Measurements from ENCODE around the gene GLE1.

The GLE1 gene, protein sequence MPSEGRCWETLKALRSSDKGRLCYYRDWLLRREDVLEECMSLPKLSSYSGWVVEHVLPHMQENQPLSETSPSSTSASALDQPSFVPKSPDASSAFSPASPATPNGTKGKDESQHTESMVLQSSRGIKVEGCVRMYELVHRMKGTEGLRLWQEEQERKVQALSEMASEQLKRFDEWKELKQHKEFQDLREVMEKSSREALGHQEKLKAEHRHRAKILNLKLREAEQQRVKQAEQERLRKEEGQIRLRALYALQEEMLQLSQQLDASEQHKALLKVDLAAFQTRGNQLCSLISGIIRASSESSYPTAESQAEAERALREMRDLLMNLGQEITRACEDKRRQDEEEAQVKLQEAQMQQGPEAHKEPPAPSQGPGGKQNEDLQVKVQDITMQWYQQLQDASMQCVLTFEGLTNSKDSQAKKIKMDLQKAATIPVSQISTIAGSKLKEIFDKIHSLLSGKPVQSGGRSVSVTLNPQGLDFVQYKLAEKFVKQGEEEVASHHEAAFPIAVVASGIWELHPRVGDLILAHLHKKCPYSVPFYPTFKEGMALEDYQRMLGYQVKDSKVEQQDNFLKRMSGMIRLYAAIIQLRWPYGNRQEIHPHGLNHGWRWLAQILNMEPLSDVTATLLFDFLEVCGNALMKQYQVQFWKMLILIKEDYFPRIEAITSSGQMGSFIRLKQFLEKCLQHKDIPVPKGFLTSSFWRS

DNA sequence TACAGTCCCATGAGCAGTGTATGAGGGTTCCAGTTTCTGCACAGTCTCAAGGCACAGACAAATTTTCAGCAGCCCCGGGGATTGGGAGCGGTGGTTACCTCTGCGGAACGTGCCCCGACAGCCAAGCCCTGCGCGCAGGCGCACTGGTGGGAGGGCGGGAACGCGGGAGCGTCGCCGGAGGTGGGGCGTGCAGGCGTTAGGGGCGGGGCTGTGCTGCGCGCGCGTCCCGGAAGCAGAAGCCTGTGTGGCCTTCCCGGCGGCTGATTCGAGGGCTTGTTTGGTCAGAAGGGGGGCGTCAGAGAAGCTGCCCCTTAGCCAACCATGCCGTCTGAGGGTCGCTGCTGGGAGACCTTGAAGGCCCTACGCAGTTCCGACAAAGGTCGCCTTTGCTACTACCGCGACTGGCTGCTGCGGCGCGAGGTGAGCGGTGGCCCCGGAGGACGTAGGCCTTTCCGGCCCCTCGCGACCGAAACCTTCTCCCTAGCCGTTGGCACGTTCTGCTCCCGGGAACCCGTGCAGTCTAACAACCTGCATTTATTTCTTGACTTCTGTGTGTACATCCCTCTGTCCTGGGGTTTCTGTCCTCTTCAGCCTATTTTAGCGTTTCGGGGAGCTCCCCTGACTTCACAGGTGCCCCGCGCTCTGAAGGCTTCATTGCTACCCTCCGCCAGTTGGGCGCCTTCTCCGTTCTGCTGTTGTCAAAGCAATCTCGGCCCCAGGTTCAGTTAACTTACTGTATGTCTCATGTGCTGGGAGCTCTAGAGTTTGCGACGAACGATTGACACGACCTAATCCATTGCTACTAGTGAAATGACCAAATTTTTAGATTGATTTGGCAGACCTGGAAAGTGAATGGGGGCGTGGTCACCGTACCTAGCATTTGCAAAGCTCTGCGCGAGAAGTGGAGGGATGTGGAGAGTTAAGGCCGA is at the start of gene GLE1:
Gene GLE1 (plus strand): TSS at position 235 of the 929 bp plus-strand sequence. CDS start 87 bp downstream, at position 322.
- Histone ChIP-seq H3K27ac (ENCODE audit: low read depth, low read length) (peak within 1 kb of the TSS; percentile 73), H3K27me3 (ENCODE audit: control insufficient read depth, insufficient read depth, low read length) (no peaks in the 10 kb centered on the region), H3K9ac (ENCODE audit: low read depth, low read length) (peak within 1 kb of the TSS; percentile 46), H3K36me3 (ENCODE audit: control insufficient read depth, insufficient read depth, low read length) (peaks cover 8% of the 10 kb centered on the region; the same call in 1 of the 2 replicates), H3K4me3 (ENCODE audit: low read depth, low read length) (peak within 1 kb of the TSS; percentile 82), H3K4me1 (ENCODE audit: control insufficient read depth, insufficient read depth, low read length) (peaks cover 7% of the 10 kb centered on the region; the same call in 1 of the 2 replicates), H3K9me3 (ENCODE audit: control insufficient read depth, insufficient read depth, low read length) (no peaks in the 10 kb centered on the region)

GRCh38 chr9:128454991-128455390 is 49.5 kb upstream of the GLE1 start:
- H3K4me3 ChIP-seq (ENCODE audit: low read depth, low read length), result no peak overlapping the region
- peaks cover 61% of the 10 kb centered on the region for H3K27me3 ChIP-seq (ENCODE audit: control insufficient read depth, insufficient read depth, low read length)
- H3K4me1 ChIP-seq (ENCODE audit: control insufficient read depth, insufficient read depth, low read length), result peaks cover 8% of the 10 kb centered on the region; the same call in 1 of the 2 replicates
- no peak overlapping the region for H3K9ac ChIP-seq (ENCODE audit: low read depth, low read length)
- H3K27ac ChIP-seq (ENCODE audit: low read depth, low read length), result no peak overlapping the region
- H3K9me3 ChIP-seq (ENCODE audit: control insufficient read depth, insufficient read depth, low read length), result no peaks in the 10 kb centered on the region
- peaks cover under 1% of the 10 kb centered on the region; the same call in 1 of the 2 replicates for H3K36me3 ChIP-seq (ENCODE audit: control insufficient read depth, insufficient read depth, low read length)

DNA sequence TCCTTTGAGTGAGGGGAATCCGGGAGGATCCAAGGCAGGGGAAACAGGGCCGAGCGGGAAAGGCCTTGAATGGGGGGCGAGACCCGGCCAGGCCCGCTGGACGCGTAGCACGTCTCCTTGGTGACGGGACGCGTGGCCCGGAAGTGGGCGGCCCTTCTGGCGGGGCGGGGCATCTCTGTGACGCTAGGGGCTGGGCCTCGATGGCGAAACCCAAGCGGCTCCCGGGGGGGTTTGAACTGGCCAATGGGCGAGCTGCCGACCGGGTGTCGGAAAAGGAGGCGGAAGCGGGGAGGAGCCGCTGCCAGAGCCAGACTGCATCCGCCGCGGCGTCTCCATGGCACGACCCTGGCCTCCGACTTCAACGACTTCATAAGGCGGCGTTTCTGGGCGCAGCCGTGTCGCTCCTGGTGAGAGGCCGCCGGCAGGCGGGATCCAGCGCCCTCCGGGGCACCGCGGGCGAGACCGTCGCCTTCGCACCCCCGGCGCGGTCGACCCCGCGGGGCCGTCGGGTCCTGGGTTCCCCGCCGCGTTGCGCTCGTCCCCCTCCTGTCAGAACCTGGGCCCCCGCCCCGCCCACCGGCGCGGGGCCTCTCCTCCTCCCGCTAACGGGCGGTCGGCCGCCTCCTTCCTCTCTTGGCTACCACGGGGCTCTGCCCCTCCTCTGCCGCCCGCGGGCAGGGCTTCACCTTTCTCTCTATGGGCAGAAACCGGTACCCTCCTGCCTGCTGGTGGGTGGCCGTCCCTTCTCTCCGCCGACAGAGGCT is 48.5 kb upstream of the GLE1 start, which contains the start of gene ODF2:
Gene ODF2 (plus strand): TSS at position 158 of the 764 bp plus-strand sequence. CDS start 86 bp downstream, at position 244.
- peaks cover 71% of the 10 kb centered on the region for H3K27me3 ChIP-seq (ENCODE audit: control insufficient read depth, insufficient read depth, low read length)

GRCh38 chr9:128456613-128457061 is 47.9 kb upstream of the GLE1 start:
- no peak overlapping the region for H3K9ac ChIP-seq (ENCODE audit: low read depth, low read length)

More for the DNA sequence above, 48.5 kb upstream of the GLE1 start, which contains the start of gene ODF2:
- H3K4me3 ChIP-seq (ENCODE audit: low read depth, low read length), result peak within 1 kb of the TSS; percentile 82
- H3K9me3 ChIP-seq (ENCODE audit: control insufficient read depth, insufficient read depth, low read length), result no peaks in the 10 kb centered on the region
- peak within 1 kb of the TSS; percentile 66 for H3K27ac ChIP-seq (ENCODE audit: low read depth, low read length)
- peaks cover 8% of the 10 kb centered on the region; the same call in 1 of the 2 replicates for H3K4me1 ChIP-seq (ENCODE audit: control insufficient read depth, insufficient read depth, low read length)
- H3K36me3 ChIP-seq (ENCODE audit: control insufficient read depth, insufficient read depth, low read length), result peaks cover 8% of the 10 kb centered on the region; the same call in 1 of the 2 replicates
- no peak within 1 kb of the TSS for H3K9ac ChIP-seq (ENCODE audit: low read depth, low read length)

DNA sequence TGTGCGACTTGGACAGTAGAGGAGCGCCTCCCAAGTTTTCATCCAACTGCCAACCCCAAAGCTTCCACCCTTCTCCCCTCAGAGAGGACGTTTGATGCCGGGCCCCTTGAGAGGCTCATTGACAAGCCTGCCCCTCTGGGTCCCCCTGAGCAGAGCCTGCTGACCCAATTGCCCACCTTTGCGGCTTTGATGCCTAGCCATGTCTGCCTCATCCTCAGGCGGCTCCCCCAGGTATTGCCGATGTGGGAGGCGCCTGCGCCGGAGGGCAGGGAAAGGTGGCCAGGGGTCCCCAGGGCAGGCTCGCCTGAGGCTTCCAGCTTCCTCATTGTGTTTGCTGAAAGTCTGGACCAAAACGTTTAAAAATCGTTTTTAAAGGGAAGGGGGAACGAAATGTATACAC is 47.3 kb upstream of the GLE1 start:
- Histone ChIP-seq H3K9me3 (ENCODE audit: control insufficient read depth, insufficient read depth, low read length) (no peaks in the 10 kb centered on the region), H3K4me1 (ENCODE audit: control insufficient read depth, insufficient read depth, low read length) (peaks cover 8% of the 10 kb centered on the region; the same call in 1 of the 2 replicates), H3K27ac (ENCODE audit: low read depth, low read length) (peak overlapping the region; percentile 28), H3K9ac (ENCODE audit: low read depth, low read length) (no peak overlapping the region), H3K36me3 (ENCODE audit: control insufficient read depth, insufficient read depth, low read length) (peaks cover 8% of the 10 kb centered on the region; the same call in 1 of the 2 replicates), H3K4me3 (ENCODE audit: low read depth, low read length) (peak overlapping the region; percentile 82), H3K27me3 (ENCODE audit: control insufficient read depth, insufficient read depth, low read length) (peaks cover 70% of the 10 kb centered on the region)

More at GRCh38 chr9:128456613-128457061, 47.9 kb upstream of the GLE1 start:
- peaks cover 8% of the 10 kb centered on the region; the same call in 1 of the 2 replicates for H3K4me1 ChIP-seq (ENCODE audit: control insufficient read depth, insufficient read depth, low read length)
- peaks cover 74% of the 10 kb centered on the region for H3K27me3 ChIP-seq (ENCODE audit: control insufficient read depth, insufficient read depth, low read length)
- no peaks in the 10 kb centered on the region for H3K9me3 ChIP-seq (ENCODE audit: control insufficient read depth, insufficient read depth, low read length)
- no peak overlapping the region for H3K27ac ChIP-seq (ENCODE audit: low read depth, low read length)
- H3K36me3 ChIP-seq (ENCODE audit: control insufficient read depth, insufficient read depth, low read length), result peaks cover 8% of the 10 kb centered on the region; the same call in 1 of the 2 replicates
- peak overlapping the region; percentile 82 for H3K4me3 ChIP-seq (ENCODE audit: low read depth, low read length)

DNA sequence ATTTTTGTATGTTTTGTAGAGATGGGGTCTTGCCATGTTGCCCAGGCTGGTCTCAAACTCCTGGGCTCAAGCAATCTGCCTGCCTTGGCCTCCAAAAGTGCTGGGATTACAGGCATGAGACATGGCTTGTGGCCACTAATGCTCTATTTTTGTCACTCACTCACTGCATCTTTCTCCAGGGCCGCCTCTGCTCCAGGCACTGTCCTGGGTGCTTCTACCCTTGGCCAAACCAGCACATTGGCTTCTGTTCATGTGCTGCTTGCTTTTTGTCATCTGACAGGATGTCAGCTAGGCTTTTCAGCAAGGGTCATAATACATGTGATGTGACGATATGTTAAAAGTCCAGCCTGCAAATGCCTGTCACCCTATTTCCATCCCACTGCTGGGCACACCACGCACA is 45.5 kb upstream of the GLE1 start:
- Histone ChIP-seq H3K9me3 (ENCODE audit: control insufficient read depth, insufficient read depth, low read length) (no peaks in the 10 kb centered on the region), H3K9ac (ENCODE audit: low read depth, low read length) (no peak overlapping the region), H3K27me3 (ENCODE audit: control insufficient read depth, insufficient read depth, low read length) (peaks cover 62% of the 10 kb centered on the region), H3K27ac (ENCODE audit: low read depth, low read length) (no peak overlapping the region), H3K4me1 (ENCODE audit: control insufficient read depth, insufficient read depth, low read length) (peaks cover 8% of the 10 kb centered on the region; the same call in 1 of the 2 replicates), H3K36me3 (ENCODE audit: control insufficient read depth, insufficient read depth, low read length) (peaks cover 12% of the 10 kb centered on the region; the same call in 1 of the 2 replicates), H3K4me3 (ENCODE audit: low read depth, low read length) (no peak overlapping the region)

GRCh38 chr9:128469070-128469469 is 35.4 kb upstream of the GLE1 start:
- H3K27me3 ChIP-seq (ENCODE audit: control insufficient read depth, insufficient read depth, low read length), result no peaks in the 10 kb centered on the region
- H3K36me3 ChIP-seq (ENCODE audit: control insufficient read depth, insufficient read depth, low read length), result peaks cover 7% of the 10 kb centered on the region; the same call in 1 of the 2 replicates
- H3K9ac ChIP-seq (ENCODE audit: low read depth, low read length), result no peak overlapping the region
- H3K4me3 ChIP-seq (ENCODE audit: low read depth, low read length), result no peak overlapping the region
- no peak overlapping the region for H3K27ac ChIP-seq (ENCODE audit: low read depth, low read length)
- H3K4me1 ChIP-seq (ENCODE audit: control insufficient read depth, insufficient read depth, low read length), result no peaks in the 10 kb centered on the region
- no peaks in the 10 kb centered on the region for H3K9me3 ChIP-seq (ENCODE audit: control insufficient read depth, insufficient read depth, low read length)

DNA sequence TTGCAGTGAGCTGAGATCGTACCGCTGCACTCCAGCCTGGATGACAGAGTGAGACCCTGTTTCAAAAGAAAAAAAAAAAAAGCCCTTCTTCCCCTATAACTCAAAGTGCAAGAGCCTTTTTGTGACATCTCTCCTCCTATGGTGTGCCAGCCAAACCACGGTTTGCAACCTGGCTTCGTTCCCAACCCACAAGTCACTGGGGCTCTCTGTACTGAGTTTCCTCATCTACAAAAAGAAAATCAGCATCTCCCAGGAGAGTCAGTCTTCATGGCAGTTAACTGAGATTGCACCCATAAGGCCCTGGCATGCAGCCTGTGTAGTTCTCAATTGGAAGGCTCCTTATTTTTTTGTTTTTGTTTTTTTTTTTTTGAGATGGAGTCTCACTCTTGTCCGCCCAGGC is 34.0 kb upstream of the GLE1 start:
- Histone ChIP-seq H3K4me1 (ENCODE audit: control insufficient read depth, insufficient read depth, low read length) (no peaks in the 10 kb centered on the region), H3K9ac (ENCODE audit: low read depth, low read length) (no peak overlapping the region), H3K4me3 (ENCODE audit: low read depth, low read length) (no peak overlapping the region), H3K27ac (ENCODE audit: low read depth, low read length) (no peak overlapping the region), H3K36me3 (ENCODE audit: control insufficient read depth, insufficient read depth, low read length) (0 out of 2 replicates have a peak, but pooled peaks cover 7% of the 10 kb centered on the region), H3K9me3 (ENCODE audit: control insufficient read depth, insufficient read depth, low read length) (no peaks in the 10 kb centered on the region), H3K27me3 (ENCODE audit: control insufficient read depth, insufficient read depth, low read length) (no peaks in the 10 kb centered on the region)

DNA sequence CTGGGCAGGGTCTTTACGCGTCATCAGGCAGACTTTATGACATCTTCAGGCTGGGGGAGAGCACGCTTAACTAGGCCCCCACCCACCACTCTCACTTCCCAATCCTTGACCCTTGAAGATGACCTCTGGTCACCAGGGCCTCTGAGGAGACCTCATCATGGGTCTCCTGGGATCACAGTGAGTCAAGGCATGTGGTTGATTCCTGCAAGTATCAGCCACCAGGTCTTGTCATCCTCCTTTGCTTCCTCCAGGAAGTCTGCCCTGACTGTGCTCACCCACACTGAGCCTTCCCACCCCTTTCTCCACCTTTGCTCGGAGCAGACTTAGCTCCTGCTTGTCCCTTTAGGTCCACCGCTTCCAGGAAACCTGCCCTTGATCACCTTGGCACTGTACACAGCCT is 31.4 kb upstream of the GLE1 start:
- Histone ChIP-seq H3K4me1 (ENCODE audit: control insufficient read depth, insufficient read depth, low read length) (no peaks in the 10 kb centered on the region), H3K27ac (ENCODE audit: low read depth, low read length) (no peak overlapping the region), H3K4me3 (ENCODE audit: low read depth, low read length) (no peak overlapping the region), H3K9ac (ENCODE audit: low read depth, low read length) (no peak overlapping the region), H3K9me3 (ENCODE audit: control insufficient read depth, insufficient read depth, low read length) (no peaks in the 10 kb centered on the region), H3K27me3 (ENCODE audit: control insufficient read depth, insufficient read depth, low read length) (no peaks in the 10 kb centered on the region), H3K36me3 (ENCODE audit: control insufficient read depth, insufficient read depth, low read length) (0 out of 2 replicates have a peak, but pooled peaks cover 7% of the 10 kb centered on the region)

All from HUES48 (cell line).